HT1080 (cell line): Measurements from ENCODE around the gene RABEP2. TPM values are rescaled to one million over a fixed set of nuclear protein-coding genes. Genes with fewer than 3 reads are reported as not detected.
A peak's percentile ranks its signal among the peaks of the same experiment; 100 is the strongest.
"Not testable (repeated sequence)": the region's sequence is repeated elsewhere in the genome, so short reads cannot be mapped to it uniquely, and the experiment has no call there.

Experiments used
- DNase-seq: peaks from one replicate; pipeline ENCODE4 v3.0.0-alpha.2; 2015; ENCODE audit warnings: low read depth
- total RNA-seq: library from RNA; depleted of rRNA; stranded (reverse); fragments of >200 nt; shearing (Covaris generic); gene quantifications from 2 replicates; pipeline ENCODE4 v1.2.3, GENCODE V29; 2014

Gene RABEP2
- total RNA-seq, 1 experiment from 2014 or later = 24.7 TPM

DNA sequence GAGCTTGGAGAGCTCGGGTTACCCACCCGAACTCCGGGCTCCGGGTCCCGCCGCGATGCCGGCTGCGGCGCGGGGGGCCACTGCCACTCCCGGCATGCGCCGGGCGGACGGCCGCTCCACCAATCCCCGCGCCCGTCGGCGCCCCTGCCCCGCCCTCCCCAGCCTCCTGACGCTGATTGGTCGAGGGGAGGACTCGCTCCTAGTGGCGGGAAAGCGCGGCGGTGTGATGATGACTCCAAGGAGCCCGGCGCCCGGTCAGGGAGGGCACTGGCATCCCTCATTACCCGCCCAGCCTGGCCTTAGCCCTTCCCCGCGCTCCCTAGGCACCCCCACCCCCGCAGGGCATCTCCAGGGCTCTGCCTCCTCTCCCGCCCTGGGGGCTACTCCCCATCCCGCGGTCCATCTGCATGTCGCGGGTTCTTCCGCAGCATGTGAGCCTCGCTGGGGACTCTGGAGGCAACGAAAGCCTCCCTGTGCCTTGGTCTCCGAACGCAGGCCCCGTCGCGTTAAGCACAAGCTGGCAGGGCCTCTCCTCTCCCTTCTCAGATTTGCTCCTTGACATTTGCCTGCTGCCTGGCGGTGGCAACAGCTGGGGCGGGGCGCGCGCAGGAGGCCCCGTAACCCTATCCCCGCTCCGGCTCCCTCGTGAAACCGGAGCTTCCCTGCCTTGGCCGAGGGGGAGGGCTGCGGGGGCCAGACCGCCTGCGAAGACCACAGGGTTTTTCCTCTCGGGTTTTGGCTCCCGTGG lies 45.0 kb downstream of the RABEP2 start:
- DNase-seq = peak; percentile 81

DNA sequence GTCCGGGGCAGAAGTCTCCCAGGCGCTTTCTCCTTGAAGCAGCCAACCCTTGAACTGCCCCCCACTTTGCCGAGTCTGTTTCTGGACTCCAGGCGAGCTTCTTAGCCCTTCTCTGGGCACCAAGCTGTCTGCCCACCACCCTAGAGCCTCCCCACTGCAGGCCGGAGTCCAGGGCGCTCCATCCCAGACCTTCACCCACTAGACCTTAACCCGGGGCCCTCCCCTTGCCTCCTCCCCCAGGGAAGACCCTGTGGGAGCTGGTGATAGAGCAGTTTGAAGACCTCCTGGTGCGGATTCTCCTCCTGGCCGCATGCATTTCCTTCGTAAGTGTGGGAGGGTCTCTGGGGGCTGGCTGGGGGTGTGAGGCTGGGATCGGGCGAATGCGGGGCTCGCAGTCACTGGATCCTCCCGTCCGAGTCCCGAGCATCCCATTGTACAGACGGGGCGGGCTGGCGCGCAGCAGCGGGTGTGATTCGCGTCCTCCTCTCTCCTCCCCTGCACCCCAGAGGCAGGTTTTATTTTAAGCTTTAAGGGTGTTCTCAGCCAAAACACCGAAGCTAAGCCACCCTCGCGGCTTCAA lies 45.7 kb downstream of the RABEP2 start:
- no peak for DNase-seq

DNA sequence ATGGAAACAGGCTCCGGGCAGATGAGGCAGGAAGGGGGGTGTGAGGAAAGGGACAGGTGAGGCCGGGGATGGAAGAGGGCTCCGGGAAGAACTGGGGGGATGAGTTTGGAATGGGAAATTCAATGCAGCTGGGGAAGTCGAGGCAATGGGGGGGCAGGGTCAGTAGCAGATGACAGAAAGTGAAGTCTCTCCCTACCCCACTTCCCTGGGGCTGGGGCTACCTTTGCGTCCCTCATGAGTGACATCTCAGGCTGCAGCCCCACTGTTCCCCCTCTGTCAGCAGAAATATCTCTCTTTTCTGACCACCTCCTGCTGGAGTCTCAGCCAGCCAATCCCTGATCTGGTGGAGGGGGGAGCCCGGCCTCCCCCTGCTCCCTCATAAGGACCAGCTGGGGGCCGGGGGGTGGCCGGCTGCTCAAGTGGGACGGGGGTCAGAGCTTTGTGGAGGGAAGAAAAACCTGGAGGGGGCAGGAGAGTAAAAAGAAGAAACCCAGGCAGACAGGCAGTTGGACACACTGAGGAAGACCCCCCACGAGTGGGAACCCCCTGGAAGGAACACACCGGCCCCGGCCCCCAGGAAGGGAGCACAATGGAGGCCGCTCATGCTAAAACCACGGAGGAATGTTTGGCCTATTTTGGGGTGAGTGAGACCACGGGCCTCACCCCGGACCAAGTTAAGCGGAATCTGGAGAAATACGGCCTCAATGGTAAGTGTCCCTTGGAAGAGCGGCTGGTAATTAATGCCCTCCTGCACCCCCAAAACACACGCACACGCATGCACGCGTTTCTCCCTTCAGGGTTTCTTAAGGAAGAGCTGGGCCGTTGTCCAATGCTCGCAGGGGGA lies 46.7 kb downstream of the RABEP2 start, which contains the start of gene ATP2A1:
Gene ATP2A1 (plus strand): TSS at position 406 of the 844 bp plus-strand sequence. CDS start 184 bp downstream, at position 590.
- no peak for DNase-seq

DNA sequence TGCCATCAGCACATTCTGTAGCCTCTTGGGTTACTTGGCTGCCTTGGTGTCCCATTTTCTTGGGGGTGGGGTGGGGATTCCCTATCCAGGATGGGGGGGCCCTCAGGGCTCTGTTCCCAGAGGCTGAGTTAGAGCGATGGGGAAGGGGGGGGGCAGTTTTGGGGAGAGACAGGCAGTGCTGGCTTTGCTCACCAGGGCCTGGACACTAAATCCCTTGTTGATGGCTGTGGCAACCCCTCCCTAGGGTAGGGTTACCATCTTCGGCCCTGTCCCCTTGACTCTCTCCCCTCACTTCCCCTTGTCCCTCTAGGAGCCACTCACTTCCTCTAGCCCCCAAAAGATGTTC lies 47.4 kb downstream of the RABEP2 start:
- DNase-seq = no peak

DNA sequence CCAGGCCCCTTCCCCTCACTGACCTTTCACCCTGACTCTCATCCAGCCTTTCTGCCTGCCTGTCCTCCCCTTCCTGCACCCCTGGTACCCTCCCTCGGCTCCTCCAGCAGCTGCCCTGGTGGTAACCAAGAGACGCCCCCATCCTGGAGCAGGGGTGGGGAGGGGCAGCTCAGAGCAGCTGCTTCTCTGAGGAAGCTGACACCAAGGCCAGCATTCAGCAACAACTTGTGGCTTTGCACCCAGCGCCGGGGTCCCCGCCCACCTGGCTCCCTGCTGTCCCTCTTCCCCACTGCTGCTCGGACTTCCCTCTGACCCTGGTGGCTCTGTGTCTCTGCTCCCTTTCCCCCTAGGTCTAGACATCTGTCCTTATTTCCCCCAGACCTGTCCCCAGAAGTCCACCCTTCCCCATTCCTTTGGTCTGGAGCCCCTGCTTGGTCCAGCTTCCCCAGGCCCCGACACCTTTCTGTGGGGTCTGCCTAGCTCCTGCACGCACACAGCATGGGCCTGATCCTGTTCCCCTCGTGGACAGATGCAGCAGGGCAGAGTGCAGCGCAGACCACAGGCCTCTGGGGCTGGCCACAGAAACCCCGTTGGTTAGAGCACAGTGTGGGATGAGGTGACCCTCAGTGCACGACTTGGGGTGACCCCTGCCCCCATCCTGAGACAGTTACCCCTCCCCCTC lies 47.9 kb downstream of the RABEP2 start:
- no peak for DNase-seq

DNA sequence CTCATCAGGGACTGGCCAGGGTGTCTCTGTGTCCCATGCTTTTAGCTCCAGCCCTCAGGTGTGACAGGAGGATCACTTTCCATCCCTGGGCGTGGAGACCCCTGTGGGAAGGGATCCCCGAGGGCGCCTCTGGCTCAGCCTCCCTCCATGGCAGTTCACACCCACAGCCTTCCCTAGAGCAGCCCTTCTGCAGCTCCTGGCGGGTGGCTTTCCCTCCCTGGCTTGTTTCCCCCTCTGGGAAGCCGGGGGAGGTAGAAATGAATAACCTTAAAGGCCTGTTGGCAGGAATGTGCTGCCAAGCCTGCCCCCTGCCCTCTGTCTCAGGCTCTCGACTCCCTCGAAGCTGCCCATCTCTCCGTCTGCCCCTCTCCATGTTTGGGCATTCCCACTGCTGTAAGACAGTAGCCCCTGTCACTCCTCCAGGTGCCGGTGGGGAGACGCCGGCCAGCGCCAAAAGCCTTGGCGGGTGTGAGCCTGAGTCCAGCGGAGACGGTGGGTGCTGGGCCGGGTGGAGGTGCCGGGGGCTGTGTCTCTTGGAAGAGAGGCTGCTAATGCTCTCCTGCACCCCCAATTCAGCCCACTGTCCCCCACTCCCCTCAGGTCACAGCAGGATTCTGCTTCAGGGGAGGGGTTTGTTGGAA lies 48.9 kb downstream of the RABEP2 start:
- no peak for DNase-seq

DNA sequence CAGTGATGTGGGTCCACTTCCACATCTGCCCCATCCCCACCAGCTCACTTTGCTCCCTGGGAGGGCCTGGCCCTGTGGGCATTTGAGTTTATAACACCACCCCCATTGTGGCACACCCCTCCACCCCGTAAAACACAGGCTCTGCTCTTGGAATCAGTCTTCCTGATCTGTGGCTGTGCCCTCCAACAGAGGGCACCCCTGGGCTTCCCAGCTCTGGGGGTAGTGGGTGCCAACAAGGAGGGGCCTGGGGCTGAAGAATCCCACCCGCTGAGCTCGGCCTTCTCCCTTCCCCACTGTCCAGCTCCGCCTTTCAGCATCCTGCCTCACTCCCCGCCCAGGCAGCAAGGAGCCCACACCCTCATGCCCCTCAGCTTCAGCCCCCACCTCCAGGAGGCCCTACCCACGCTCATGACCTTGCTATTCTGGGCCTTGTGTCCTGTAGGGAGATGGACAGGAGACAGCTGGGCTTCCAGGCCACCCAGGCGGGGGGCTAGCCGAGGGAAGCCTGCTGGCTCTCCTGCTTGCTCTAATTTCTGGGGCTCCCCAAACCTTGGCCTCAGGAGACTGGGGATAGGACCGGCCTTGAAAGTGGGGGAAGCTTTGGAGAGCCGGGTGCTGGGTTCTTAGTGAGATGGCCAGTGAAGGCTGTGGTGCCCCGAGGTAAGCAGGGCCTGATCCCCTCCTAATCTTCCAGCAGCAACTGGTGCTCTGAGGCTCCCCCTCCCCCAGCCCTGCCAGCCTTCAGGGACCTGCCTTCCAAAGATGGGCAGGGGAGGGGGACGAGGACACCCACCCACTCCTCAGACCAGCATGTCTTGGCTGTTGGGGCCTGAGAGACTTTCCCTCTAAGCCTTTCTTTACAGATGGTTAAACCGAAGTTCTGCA lies 49.7 kb downstream of the RABEP2 start:
- DNase-seq = no peak

DNA sequence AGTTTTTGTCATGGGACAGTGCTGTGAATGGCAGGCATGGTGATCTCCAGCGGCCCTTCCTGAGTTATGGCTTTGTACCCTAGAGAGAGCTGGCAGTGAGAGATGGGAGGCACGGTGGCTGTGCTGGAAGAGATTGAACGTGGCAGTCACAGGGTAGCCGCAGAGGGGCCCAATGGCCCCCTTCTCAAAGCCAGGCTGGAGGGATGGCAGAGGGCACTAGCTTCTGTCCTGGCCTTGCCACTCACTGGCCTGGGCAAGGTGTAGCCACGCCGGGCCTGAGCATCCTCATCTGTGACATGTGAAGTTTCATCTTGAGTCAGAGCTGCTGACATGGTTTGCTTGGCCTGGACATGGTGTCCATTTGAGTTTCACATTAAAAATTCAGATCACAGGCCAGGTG lies 50.6 kb downstream of the RABEP2 start:
- no peak for DNase-seq

DNA sequence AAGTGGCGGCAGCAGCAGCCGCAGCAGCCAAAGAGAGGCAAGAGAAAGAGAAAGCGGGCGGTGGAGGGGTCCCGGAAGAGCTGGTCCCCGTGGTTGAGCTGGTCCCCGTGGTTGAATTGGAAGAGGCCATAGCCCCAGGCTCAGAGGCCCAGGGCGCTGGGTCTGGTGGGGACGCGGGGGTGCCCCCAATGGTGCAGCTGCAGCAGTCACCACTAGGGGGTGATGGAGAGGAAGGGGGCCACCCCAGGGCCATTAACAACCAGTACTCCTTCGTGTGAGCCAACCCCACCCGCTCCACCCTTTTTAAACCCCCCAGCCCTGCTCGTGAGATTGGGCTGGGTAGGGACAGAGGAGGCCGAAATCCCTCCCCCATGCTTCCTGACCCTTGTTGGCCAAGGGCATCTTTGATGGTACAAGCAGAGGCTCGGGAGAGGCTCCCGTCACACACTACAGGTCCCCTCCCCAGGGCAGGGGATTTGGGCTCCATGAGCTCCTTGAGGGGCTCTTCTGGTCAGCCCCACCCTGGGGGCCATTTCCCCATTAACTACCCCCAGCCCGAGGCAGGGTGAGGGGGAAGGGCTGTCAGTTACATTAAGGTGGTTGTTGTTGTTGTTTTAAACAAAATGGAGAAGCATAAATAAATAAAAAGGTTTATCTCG lies 51.4 kb downstream of the RABEP2 start:
- DNase-seq = no peak

DNA sequence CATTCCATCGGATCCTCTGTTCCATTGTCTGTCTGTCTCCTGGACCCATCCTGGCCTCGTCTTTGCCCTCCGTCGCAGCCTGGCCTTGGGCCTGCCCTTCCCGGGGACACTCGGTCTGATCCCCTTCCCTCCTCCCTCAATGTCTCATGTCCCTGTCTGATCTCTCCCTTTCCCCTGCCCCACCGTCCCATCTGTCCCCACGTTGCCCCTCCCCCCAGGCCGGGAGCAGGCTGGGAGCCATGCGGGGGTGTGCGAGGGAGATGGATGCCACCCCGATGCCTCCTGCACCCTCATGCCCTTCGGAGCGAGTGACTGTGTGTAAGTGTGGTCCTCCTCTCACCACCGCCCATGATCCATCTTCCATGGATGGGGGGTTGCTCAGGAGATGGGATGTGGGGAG lies 52.1 kb downstream of the RABEP2 start:
- DNase-seq = no peak

DNA sequence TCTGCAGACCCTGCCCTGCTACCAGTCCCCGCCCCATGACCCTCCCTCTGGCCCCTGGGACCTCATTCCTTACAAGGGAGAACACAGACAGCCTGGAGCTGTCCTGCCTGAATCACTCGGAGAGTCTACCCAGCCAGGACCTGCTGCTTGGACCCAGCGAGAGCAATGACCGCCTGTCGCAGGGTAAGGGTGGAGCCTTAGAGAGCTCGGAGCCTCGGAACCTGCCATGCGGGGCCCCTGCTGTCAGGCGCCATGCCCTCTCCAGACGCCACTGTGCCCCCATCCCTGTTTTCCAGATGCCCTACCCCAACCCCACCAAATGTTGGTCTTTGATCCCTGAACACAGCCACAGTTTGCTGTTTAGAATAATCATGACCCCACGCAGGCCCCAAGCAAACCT lies 55.8 kb downstream of the RABEP2 start:
- no peak for DNase-seq

DNA sequence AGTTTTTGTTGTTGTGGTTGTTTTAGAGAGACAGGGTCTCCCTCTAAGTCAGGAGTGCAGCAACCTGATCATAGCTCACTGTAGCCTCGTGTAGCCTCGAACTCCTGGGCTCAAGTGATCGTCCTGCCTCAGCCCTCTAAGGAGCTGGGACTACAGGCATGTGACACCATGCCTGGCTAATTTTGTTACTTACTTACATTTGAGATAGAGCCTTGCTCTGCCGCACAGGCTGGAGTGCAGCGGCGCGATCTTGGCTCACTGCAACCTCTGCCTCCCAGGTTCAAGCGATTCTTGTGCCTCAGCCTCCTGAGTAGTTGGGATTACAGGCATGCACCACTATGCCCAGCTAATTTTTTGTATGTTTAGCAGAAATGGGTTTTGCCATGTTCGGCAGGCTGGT lies 57.4 kb downstream of the RABEP2 start:
- DNase-seq = not testable (repeated sequence)

DNA sequence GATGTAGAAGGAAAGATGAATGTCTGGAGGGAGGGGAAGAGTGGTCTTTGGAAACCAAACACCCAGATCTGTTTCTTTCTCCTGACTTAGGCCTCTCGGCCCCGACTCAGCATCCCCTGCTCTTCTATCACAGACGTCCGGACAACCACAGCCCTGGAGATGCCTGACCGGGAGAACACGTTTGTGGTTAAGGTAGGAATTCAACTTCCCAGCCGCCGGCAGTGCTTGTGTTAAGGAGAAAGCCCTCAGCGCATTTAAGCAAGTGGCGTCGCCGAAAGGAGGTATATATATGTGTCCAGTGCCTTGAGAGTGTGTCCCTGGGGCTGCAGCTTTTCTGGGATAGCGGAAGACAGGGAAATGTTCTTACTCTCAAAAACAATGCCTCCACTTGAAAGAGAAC lies 57.8 kb downstream of the RABEP2 start:
- no peak for DNase-seq

DNA sequence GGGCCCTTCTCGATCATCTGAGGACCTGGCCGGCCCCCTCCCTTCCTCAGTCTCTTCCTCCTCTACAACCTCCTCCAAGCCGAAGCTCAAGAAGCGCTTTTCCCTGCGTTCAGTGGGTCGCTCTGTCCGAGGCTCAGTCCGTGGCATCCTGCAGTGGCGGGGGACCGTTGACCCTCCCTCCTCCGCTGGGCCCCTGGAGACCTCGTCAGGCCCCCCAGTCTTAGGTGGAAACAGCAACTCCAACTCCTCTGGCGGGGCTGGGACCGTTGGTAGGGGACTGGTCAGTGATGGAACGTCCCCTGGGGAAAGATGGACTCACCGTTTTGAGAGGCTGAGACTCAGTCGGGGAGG lies 58.6 kb downstream of the RABEP2 start:
- no peak for DNase-seq

DNA sequence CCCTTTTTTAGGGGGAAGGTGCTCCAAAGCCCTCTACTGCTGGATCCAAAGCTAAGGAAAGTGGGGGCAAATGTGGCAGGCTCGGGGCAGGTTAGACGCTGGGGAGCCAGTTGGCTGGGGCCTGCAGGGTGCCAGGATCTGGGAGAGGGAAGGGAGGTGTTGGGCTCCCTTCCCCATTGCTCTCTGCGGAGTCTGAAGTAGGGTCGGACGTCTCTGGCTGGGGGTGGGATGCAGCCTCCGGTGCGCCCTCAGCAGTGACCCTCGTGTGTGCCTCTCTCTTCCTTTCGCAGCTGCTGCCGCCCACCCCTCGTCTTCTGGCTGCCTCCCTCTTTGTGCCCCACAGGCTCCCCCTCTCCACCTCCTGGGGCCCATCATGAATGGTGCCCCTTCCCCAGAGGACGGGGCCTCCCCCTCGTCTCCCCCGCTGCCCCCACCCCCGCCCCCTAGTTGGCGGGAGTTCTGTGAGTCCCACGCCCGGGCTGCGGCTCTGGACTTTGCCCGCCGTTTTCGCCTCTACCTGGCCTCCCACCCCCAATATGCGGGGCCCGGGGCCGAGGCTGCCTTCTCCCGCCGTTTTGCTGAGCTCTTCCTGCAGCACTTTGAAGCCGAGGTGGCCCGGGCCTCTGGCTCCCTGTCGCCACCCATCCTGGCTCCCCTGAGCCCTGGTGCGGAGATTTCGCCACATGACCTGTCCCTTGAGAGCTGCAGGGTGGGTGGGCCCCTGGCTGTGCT lies 59.1 kb downstream of the RABEP2 start:
- no peak for DNase-seq

DNA sequence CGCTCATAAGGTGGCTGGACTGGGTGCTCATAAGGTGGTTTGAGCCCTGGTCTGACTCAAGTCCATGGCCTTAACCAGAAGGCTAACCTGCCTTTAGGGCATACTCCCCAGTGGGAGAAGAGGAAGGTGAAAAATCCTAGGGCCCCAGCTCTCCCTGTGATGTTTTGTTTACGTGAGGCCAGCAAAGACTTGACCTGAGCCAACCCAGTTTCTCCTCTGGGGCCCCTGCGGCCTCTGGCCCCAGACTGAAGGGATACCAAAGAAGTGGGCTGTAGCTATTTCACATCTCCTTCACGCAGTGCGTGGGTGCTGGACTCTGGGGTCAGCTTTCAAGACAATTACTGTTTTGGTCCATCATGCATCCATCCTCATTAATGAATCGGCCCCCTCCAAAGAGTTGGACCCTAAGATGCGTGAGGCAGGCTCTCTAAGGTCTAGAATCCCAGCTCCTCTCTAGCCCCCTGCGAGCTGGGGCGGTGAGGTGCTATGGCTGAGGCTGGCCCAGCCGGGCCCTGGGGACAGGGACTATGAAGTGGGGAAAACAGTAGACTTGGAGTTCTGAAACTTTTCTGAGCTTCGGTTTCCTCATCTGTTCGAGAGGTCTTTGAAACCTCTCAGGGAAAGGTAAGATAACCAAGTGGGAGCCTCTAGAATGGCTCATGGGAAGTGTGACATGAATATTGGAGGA lies 59.9 kb downstream of the RABEP2 start:
- DNase-seq = no peak

DNA sequence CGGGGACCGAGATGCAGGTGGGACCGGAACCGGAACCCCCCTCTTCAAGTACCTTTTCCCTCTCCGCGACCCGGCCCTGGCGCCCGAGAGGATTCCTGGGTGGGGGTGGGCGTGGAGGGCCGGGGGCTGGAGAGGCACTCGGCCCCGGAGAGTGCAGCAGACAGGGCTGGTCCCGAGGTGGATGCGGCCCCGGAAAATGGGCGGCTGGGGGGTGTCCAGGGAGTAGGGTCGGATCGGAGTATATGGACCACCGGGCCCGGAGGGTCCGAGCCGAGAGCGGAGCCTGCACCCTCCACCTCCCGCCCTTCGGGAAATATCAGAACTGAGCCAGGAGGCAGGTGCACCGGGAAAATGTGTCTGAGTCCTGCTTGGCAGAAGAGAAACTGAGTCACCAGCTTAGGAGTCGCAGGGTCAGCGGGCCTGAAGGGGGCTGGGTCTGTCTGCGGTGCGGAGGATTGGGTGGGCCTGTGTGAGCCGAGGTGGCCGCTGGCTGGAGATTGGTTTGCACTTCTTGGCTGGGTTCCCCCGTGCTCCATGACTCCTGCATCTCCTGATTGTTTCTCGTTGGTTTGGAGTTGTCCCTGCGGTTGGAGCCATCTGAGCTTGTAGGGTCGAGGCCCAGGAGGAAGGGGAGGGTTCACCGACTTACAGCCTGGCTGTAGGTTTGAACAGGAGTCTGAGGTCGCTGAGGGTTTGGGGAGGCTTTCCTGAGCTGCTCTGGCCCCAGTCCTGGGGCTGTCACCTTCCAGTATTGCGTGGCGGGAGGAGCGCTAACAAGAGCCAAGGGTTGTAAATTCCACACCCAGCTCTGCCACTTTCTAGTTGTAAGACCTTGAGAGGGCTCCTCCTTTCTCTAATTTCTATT lies 60.9 kb downstream of the RABEP2 start:
- DNase-seq = no peak

DNA sequence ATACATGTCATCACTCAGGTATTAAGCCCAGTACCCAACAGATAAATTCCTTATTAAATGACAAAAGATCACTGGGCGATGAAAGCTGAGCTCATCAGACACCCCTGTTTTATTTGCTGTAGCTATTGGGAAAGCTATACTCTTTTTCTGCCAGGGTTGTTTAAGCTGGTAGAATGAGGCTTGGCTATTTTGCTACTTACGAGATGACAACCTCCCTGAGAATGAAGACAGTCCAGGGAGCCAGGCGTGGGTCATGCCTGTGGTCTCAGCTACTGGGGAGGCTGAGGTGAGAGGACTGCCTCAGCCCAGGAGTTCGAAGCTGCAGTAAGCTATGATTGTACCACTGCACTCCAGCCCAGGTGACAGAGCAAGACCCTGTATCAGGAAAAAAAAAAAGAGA lies 65.7 kb downstream of the RABEP2 start:
- DNase-seq = no peak
